Testis (tissue), 3 donors: Measurements from ENCODE around the gene LARP1B. TPM values are rescaled to one million over a fixed set of nuclear protein-coding genes. Genes with fewer than 3 reads are reported as not detected.
A peak's percentile ranks its signal among the peaks of the same experiment; 100 is the strongest.

Experiments
- DNase-seq: peaks from one replicate; pipeline ENCODE4 v3.0.0-alpha.2; 2019
- H3K27ac ChIP-seq, 2 donors: fragments of 200-600 bp; sonication (generic); one replicate each; pipeline ENCODE4 v1.5.1; 2019
- H3K27me3 ChIP-seq: fragments of 200-600 bp; sonication (generic); one replicate; pipeline ENCODE4 v1.5.1; 2019
- H3K36me3 ChIP-seq: fragments of 200-600 bp; sonication (generic); one replicate; pipeline ENCODE4 v1.5.1; 2017; ENCODE audit warnings: low read depth; ENCODE audit errors: missing control alignments
- H3K4me1 ChIP-seq: fragments of 200-600 bp; sonication (generic); one replicate; pipeline ENCODE4 v1.5.1; 2019
- H3K4me3 ChIP-seq, 2 donors: fragments of 200-600 bp; sonication (generic); one replicate each; pipeline ENCODE4 v1.5.1; 2017 to 2019
- H3K9me3 ChIP-seq: fragments of 200-600 bp; sonication (generic); one replicate; pipeline ENCODE4 v1.5.1; 2017
- POLR2A ChIP-seq: fragments of 450-650 bp; IDR thresholded peaks from one replicate; pipeline ENCODE4 v1.6.1; 2017; ENCODE audit warnings: antibody characterized with exemption, mild to moderate bottlenecking, moderate library complexity
- WGBS, 2 donors: methylation state at CpG; one replicate each; pipeline ENCODE4 v1.1.5; 2018; 5-methylcytosine and 5-hydroxymethylcytosine counted together
- intact Hi-C: fragments of 100-400 bp; cut with DNase I; formaldehyde crosslinking; loops from one replicate; pipeline ENCODE4 v1.15.1; 2023; ENCODE audit warnings: low total_unique reads
- polyA plus RNA-seq: library from polyadenylated mRNA; stranded (reverse); fragments of 350-450 nt; fragmentation: Illumina TruSeq; extraction: RNeasy Lipid Tissue Mini Kit (QIAGEN cat#74804); gene quantifications from one replicate; pipeline ENCODE4 v1.2.3, GENCODE V29; 2014; ENCODE audit warnings: low read depth, low replicate concordance; ENCODE audit not compliant: insufficient read depth
- total RNA-seq, 2 donors: library from RNA; depleted of rRNA; stranded (reverse); fragments of >200 nt; gene quantifications; one replicate each; pipeline ENCODE4 v1.2.3, GENCODE V29; 2016
- TF ChIP-seq, protein P1 (sequence below), 3 experiments: fragments of 450-650 bp in 2 of 3; fragments of 200-600 bp in 1 of 3; sonication (generic) in 1 of 3; IDR thresholded peaks; one replicate each; pipeline ENCODE4 v1.5.1; 2016 to 2019; ENCODE audit warnings: antibody characterized with exemption in 3 of 3, mild to moderate bottlenecking in 2 of 3, moderate library complexity in 1 of 3

Gene LARP1B
- total and polyA plus RNA-seq, 3 donors from 2014 or later: 54.5 to 97.5 (median 86.1) TPM

DNA sequence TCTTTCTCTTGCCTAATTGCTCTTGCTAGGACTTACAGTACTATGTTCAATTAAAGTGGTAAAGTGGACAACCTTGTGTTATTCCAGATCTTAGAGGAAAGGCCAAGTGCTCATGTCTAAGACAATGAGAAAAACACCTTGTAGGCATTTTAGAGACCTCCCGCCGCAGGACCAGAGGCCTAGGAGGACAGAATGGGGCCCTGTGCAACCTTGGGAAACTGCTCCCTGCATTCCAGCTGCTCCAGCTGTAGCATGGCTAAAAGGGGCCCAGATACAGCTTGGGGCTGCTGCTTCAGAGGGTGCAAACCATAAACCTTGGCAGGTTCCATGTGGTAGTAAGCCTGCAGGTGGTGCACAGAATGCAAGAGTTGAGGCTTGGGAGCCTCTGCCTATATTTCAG, 125.5 kb downstream of the LARP1B start:
- intact Hi-C loops: no loop called here
- DNase-seq: no peak
- TF ChIP-seq, protein P1, sequence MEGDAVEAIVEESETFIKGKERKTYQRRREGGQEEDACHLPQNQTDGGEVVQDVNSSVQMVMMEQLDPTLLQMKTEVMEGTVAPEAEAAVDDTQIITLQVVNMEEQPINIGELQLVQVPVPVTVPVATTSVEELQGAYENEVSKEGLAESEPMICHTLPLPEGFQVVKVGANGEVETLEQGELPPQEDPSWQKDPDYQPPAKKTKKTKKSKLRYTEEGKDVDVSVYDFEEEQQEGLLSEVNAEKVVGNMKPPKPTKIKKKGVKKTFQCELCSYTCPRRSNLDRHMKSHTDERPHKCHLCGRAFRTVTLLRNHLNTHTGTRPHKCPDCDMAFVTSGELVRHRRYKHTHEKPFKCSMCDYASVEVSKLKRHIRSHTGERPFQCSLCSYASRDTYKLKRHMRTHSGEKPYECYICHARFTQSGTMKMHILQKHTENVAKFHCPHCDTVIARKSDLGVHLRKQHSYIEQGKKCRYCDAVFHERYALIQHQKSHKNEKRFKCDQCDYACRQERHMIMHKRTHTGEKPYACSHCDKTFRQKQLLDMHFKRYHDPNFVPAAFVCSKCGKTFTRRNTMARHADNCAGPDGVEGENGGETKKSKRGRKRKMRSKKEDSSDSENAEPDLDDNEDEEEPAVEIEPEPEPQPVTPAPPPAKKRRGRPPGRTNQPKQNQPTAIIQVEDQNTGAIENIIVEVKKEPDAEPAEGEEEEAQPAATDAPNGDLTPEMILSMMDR (IDR thresholded peaks at IDR 0.05): no peak
- no peak for TF ChIP-seq POLR2A
- no peaks in the 10 kb centered on the region for H3K9me3 ChIP-seq
- no peaks in the 10 kb centered on the region for H3K36me3 ChIP-seq
- WGBS, 2 donors: 100% methylated on average over 1 to 2 of the region's 2 CpGs
- H3K27ac ChIP-seq: no peak overlapping the region
- no peak overlapping the region for H3K4me3 ChIP-seq
- no peaks in the 10 kb centered on the region for H3K4me1 ChIP-seq
- no peaks in the 10 kb centered on the region for H3K27me3 ChIP-seq

DNA sequence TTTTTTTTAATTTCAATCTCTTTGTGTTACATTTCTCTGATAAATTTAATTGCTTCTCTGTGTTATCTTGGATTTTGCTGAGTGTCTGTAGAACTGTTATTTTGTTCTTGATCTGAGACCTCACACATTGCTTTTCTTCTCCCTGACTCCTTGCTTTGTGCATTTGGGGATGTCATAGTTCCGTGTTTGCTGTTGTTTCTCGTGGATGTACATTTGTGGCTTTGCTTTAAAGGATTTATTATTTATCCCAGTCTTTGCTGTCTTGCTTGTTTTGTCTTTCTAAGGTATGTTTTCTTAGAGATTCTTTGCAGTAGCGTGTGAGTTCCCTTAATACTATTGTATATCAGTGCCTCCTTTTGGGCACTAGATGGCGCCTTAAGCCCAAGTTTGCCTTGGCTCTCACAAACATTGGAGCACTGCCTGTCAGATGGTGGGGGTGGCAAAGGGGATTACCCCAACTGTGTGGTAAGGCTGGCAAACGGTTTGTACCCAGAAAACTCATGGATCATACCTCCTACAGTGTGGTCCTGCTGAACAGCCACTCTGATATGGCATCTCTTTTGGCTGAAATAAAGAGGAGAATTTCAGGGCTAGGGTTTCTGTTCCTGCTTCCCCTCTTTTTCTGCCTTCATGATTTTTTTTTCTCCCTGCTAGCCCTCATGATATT, 130.1 kb downstream of the LARP1B start:
- TF ChIP-seq, protein P1 (IDR thresholded peaks at IDR 0.05): peak; percentile 64 to 86 (median 81)
- no peak for TF ChIP-seq POLR2A
- no peak overlapping the region for H3K27ac ChIP-seq
- H3K27me3 ChIP-seq: no peaks in the 10 kb centered on the region
- no peaks in the 10 kb centered on the region for H3K4me1 ChIP-seq
- no peaks in the 10 kb centered on the region for H3K36me3 ChIP-seq
- H3K9me3 ChIP-seq: no peaks in the 10 kb centered on the region
- 15 to 19% methylated on average over 5 of the region's 5 CpGs for WGBS, 2 donors
- DNase-seq: peak; percentile 80
- intact Hi-C loops: no loop called here
- no peak overlapping the region for H3K4me3 ChIP-seq

DNA sequence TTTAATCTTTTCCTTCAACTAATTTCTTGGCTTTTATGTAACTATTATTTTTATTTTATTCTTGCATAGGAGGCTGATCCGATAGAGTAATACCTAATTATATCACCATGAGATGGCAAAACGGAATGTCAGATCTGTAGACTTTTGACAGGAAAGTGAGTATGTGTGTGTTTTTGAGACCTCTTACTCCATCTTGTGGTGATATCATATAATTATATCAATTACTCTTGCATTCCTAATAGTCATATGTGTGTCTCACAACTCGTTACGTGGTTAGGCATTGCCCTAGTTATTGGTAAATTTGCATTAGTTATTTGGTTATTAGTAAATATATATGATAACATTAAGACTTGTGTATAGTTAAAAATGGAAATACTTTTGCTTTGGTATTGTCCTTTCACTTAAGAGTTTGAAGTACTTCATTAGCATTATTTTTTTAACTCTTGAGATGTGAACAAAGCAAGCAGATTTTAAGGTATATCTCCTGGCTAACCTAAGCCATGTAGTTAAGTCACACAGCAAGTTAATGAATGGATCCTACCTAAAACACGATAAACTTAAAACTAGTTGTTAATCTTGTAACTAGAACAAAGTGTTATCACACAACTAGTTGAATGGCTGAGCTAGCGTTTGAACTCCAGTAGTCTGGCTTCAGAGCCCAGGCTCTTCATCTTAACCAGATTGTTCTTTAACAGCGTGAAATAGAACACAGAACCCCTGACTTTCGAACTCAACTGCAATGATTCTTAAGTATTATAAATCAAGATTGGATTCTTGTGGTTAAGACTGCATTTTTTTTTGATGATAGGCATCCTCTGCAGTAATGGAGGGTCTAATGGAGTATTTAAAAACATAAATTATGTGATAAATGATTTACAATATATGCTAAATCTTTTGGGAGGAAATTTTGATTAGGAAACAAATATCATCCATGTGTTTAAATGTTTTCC, 159.4 kb downstream of the LARP1B start:
- Histone ChIP-seq H3K36me3 (no peaks in the 10 kb centered on the region), H3K4me1 (no peaks in the 10 kb centered on the region), H3K4me3 (no peak overlapping the region), H3K27ac (no peak overlapping the region), H3K27me3 (no peaks in the 10 kb centered on the region), H3K9me3 (no peaks in the 10 kb centered on the region)
- WGBS, 2 donors: 59 to 65% methylated on average over 8 of the region's 8 CpGs
- no peak for TF ChIP-seq POLR2A
- TF ChIP-seq, protein P1 (IDR thresholded peaks at IDR 0.05): peak in 1 of 3 experiments; percentile 39
- intact Hi-C loops: no loop called here
- no peak for DNase-seq

DNA sequence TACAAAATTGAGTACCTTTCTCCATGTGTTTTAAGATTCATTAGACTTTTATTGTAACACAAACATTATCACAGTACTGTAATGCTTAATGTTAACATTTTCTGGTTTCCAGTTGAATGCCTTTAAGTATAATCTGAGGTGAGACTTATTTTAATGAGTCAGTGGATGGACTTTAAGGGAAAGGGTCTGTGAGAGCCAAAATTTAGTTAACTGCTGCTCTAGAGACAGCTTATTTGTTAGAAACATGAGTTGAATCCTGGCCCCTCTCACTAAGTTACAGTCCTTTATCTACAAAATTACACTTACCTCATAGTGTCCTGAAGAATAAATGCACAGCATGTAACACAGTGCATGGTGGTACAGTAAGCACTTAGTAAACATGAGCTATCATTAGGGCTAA, 160.5 kb downstream of the LARP1B start:
- Histone ChIP-seq H3K4me1 (no peaks in the 10 kb centered on the region), H3K4me3 (no peak overlapping the region), H3K27ac (no peak overlapping the region), H3K9me3 (no peaks in the 10 kb centered on the region), H3K27me3 (no peaks in the 10 kb centered on the region), H3K36me3 (no peaks in the 10 kb centered on the region)
- intact Hi-C loops: no loop called here
- no peak for DNase-seq
- no peak for TF ChIP-seq POLR2A
- TF ChIP-seq, protein P1 (IDR thresholded peaks at IDR 0.05): no peak
